Endothelial cell (in vitro differentiated cells): ENCODE results near the gene PPP1R14B. TPM values are rescaled to one million over a fixed set of nuclear protein-coding genes. Genes with fewer than 3 reads are reported as not detected.

Experiments
- DNase-seq: peaks from one replicate; pipeline ENCODE4 v3.0.0; 2021; ENCODE audit warnings: low spot score
- H3K27ac Mint-ChIP-seq: one replicate; pipeline ENCODE4 v1.8.0; 2021; ENCODE audit warnings: mixed read lengths, inconsistent platforms; ENCODE audit not compliant: unreplicated experiment
- H3K27me3 Mint-ChIP-seq: one replicate; pipeline ENCODE4 v1.8.0; 2021; ENCODE audit warnings: mild to moderate bottlenecking, moderate library complexity, mixed read lengths, inconsistent platforms; ENCODE audit not compliant: unreplicated experiment
- H3K36me3 Mint-ChIP-seq: one replicate; pipeline ENCODE4 v1.8.0; 2021; ENCODE audit warnings: mild to moderate bottlenecking, low read depth, mixed read lengths, inconsistent platforms; ENCODE audit not compliant: unreplicated experiment
- H3K4me1 Mint-ChIP-seq: one replicate; pipeline ENCODE4 v1.8.0; 2021; ENCODE audit warnings: mild to moderate bottlenecking, mixed read lengths, inconsistent platforms; ENCODE audit not compliant: unreplicated experiment
- H3K4me3 Mint-ChIP-seq: one replicate; pipeline ENCODE4 v1.8.0; 2021; ENCODE audit warnings: mild to moderate bottlenecking, mixed read lengths, inconsistent platforms; ENCODE audit not compliant: unreplicated experiment
- H3K9me3 Mint-ChIP-seq: one replicate; pipeline ENCODE4 v1.8.0; 2021; ENCODE audit warnings: mixed read lengths, inconsistent platforms; ENCODE audit not compliant: unreplicated experiment
- CTCF ChIP-seq: fragments of 200-600 bp; sonication (generic); IDR thresholded peaks from one replicate; pipeline ENCODE4 v1.5.0; 2021; ENCODE audit warnings: antibody characterized with exemption; ENCODE audit not compliant: unreplicated experiment
- total RNA-seq: library from RNA; stranded (reverse); fragmentation: NEBNext Ultra II Directional; extraction: Animal tissue kit (Norgen Biotek cat#: 25700); gene quantifications from one replicate; pipeline ENCODE4 v1.2.1, GENCODE V29; 2021; ENCODE audit not compliant: unreplicated experiment

The PPP1R14B gene
- total RNA-seq, 1 donor from 2014 or later = 201 TPM

- peaks cover 17% of the 10 kb centered on the region for H3K36me3 Mint-ChIP-seq
- no peak for TF ChIP-seq CTCF
- no peak overlapping the region for H3K27ac Mint-ChIP-seq
- H3K27me3 Mint-ChIP-seq = peaks cover 20% of the 10 kb centered on the region
- no peak for DNase-seq
- peak overlapping the region; percentile 59 for H3K4me3 Mint-ChIP-seq
- no peaks in the 10 kb centered on the region for H3K9me3 Mint-ChIP-seq
- peaks cover 21% of the 10 kb centered on the region for H3K4me1 Mint-ChIP-seq
These were observed 20.6 kb upstream of the PPP1R14B start for GRCh38 chr11:64267207-64267945.

- H3K9me3 Mint-ChIP-seq = no peaks in the 10 kb centered on the region
- no peak for TF ChIP-seq CTCF
- H3K36me3 Mint-ChIP-seq = peaks cover 17% of the 10 kb centered on the region
- H3K27me3 Mint-ChIP-seq = peaks cover 23% of the 10 kb centered on the region
- no peak overlapping the region for H3K4me3 Mint-ChIP-seq
- no peak for DNase-seq
- H3K4me1 Mint-ChIP-seq = peaks cover 21% of the 10 kb centered on the region
- no peak overlapping the region for H3K27ac Mint-ChIP-seq
These were observed 19.6 kb upstream of the PPP1R14B start for GRCh38 chr11:64266339-64266738.

GRCh38 chr11:64265176-64266160 lies 18.7 kb upstream of the PPP1R14B start:
- Mint-ChIP-seq H3K27ac (no peak overlapping the region), H3K4me1 (peaks cover 21% of the 10 kb centered on the region), H3K9me3 (no peaks in the 10 kb centered on the region), H3K27me3 (peaks cover 23% of the 10 kb centered on the region), H3K4me3 (no peak overlapping the region), H3K36me3 (peaks cover 17% of the 10 kb centered on the region)
- TF ChIP-seq CTCF = no peak
- no peak for DNase-seq

GRCh38 chr11:64264371-64264852 lies 17.7 kb upstream of the PPP1R14B start:
- DNase-seq = no peak
- Mint-ChIP-seq H3K9me3 (no peaks in the 10 kb centered on the region), H3K36me3 (peaks cover 27% of the 10 kb centered on the region), H3K4me1 (peaks cover 17% of the 10 kb centered on the region), H3K4me3 (no peak overlapping the region), H3K27ac (no peak overlapping the region), H3K27me3 (peaks cover 24% of the 10 kb centered on the region)
- TF ChIP-seq CTCF = no peak
